OCI-LY7 (cell line): ENCODE data around the gene NDEL1.

ENCODE experiments used
- EZH2phosphoT487 ChIP-seq: fragments of 200-600 bp; sonication (generic); IDR thresholded peaks from 2 replicates; pipeline ENCODE4 v1.6.1; 2018; ENCODE audit warnings: low read depth, borderline replicate concordance, mild to moderate bottlenecking, mixed run types, antibody characterized with exemption, low read length, moderate library complexity, mixed read lengths
- TF ChIP-seq, protein P1 (sequence below): fragments of 200-600 bp; sonication (generic); conservative IDR thresholded peaks from 2 replicates; pipeline ENCODE4 v1.5.1; 2014; ENCODE audit warnings: mild to moderate bottlenecking, antibody characterized with exemption, low read length, moderate library complexity, mixed read lengths

DNA sequence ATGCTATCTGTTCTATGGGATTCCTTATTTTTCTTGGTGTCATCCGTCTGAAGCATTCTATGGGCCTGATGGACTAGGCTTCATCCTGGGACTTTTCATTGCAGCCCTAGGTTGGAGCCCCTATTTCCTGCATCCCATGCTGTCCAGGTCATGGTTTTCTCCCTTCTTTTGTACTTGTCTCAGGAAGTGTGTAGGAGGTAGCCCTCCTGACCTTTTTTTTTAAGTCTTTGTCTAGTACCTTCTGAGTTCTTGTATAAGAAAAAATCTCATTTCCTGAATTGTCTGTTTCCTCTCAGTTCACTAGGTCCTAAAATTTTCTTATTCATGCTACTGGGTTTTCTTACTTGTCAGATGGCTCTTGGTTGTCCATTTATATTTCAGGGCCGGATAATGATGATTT, 6.0 kb downstream of the NDEL1 start:
- TF ChIP-seq, protein P1, sequence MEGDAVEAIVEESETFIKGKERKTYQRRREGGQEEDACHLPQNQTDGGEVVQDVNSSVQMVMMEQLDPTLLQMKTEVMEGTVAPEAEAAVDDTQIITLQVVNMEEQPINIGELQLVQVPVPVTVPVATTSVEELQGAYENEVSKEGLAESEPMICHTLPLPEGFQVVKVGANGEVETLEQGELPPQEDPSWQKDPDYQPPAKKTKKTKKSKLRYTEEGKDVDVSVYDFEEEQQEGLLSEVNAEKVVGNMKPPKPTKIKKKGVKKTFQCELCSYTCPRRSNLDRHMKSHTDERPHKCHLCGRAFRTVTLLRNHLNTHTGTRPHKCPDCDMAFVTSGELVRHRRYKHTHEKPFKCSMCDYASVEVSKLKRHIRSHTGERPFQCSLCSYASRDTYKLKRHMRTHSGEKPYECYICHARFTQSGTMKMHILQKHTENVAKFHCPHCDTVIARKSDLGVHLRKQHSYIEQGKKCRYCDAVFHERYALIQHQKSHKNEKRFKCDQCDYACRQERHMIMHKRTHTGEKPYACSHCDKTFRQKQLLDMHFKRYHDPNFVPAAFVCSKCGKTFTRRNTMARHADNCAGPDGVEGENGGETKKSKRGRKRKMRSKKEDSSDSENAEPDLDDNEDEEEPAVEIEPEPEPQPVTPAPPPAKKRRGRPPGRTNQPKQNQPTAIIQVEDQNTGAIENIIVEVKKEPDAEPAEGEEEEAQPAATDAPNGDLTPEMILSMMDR, result no peak
- no peak for TF ChIP-seq EZH2phosphoT487
